Choroid plexus epithelial cell (primary cell): ENCODE measurements around the gene SLC19A2.
A peak's percentile ranks its signal among the peaks of the same experiment; 100 is the strongest.

ENCODE experiments used
- DNase-seq: peaks from one replicate; pipeline ENCODE4 v3.0.0-alpha.2; 2010; ENCODE audit warnings: low read depth
- H3K4me3 ChIP-seq: 2 replicates; pipeline ENCODE4 v1.5.1; 2011; ENCODE audit warnings: low read depth, mild to moderate bottlenecking, control low read depth, low read length, moderate library complexity
- TF ChIP-seq, protein P1 (sequence below): conservative IDR thresholded peaks from 2 replicates; pipeline ENCODE4 v1.5.1; 2011; ENCODE audit warnings: low read depth, mild to moderate bottlenecking, control low read depth, inconsistent platforms, low read length, moderate library complexity

SLC19A2 gene

DNA sequence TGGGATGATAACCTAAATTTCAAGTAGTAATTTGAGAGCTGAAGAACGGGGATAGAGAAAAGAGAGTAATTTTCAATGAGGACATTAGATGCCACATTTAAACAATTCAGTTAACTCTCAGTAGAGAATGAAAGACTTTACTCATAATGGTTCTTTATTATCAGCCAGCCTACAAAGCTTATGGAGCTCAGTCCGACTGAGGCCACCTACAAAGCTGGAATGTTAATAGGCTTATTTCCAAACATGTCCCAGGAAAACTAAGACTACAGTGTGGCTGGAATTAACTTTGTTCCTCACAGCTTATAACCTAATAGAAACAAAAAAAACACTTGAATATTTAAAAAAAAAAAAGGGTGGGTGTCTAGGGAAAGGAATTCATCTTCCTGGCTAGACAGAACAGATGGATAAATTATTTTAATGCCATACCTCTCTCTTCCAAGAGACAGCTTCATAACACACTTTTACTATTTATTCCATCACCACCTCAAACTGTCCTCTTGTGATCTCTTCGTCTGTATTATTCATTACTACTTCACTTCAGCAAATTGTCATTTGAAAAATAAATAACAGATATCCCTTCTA lies 9.8 kb downstream of the SLC19A2 start:
- no peak overlapping the region for H3K4me3 ChIP-seq
- TF ChIP-seq, protein P1, sequence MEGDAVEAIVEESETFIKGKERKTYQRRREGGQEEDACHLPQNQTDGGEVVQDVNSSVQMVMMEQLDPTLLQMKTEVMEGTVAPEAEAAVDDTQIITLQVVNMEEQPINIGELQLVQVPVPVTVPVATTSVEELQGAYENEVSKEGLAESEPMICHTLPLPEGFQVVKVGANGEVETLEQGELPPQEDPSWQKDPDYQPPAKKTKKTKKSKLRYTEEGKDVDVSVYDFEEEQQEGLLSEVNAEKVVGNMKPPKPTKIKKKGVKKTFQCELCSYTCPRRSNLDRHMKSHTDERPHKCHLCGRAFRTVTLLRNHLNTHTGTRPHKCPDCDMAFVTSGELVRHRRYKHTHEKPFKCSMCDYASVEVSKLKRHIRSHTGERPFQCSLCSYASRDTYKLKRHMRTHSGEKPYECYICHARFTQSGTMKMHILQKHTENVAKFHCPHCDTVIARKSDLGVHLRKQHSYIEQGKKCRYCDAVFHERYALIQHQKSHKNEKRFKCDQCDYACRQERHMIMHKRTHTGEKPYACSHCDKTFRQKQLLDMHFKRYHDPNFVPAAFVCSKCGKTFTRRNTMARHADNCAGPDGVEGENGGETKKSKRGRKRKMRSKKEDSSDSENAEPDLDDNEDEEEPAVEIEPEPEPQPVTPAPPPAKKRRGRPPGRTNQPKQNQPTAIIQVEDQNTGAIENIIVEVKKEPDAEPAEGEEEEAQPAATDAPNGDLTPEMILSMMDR: no peak
- DNase-seq: no peak

DNA sequence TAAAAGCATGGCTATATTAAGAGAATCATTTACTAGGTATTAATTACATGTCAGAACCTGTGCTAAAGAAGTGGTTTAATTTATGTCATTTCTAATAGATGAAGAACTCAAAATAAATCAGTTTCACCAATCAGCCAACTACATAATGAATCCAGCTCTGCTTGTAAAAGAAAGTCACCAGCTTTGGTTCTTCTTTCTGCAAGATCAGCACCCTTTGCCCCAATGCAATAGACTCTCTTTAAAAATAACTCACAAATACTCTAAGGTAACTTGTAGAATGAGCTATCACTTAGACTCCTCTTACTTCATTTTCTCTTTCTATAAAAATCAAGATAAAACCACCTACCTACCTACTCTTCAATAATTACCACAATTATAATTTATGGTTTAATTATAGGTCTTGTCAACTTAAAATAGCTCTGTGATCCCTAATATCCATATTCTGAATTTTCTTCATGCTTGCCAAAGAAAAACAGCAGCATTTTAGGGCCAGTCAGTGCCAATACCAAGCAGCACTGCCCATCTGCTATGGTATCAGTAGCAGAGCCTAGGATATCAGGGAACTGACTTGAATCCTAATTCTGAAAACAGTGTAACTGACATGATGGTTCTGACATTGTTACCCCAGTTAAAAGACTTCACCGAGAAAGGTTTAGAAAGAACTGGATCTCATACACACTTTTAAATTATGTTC lies 11.3 kb downstream of the SLC19A2 start:
- H3K4me3 ChIP-seq: no peak overlapping the region
- TF ChIP-seq, protein P1: no peak
- DNase-seq: no peak

DNA sequence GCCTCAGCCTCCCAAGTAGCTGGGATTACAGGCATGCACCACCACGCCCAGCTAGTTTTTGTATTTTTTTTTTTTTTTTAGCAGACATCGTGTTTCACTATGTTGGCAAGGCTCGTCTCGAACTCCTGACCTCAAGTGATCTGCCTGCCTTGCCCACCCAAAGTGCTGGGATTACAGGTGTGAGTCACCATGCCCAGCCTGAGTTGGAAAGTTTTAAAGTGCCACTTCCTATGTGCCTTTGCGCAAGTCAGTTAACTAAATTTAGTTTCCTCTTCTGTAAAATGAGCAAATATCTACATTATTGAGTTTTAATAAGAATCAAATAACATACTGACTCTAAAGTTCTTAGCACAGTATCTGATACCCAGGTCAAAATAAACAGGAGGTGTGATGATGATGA lies 12.4 kb downstream of the SLC19A2 start:
- TF ChIP-seq, protein P1: no peak
- H3K4me3 ChIP-seq: no peak overlapping the region
- no peak for DNase-seq

DNA sequence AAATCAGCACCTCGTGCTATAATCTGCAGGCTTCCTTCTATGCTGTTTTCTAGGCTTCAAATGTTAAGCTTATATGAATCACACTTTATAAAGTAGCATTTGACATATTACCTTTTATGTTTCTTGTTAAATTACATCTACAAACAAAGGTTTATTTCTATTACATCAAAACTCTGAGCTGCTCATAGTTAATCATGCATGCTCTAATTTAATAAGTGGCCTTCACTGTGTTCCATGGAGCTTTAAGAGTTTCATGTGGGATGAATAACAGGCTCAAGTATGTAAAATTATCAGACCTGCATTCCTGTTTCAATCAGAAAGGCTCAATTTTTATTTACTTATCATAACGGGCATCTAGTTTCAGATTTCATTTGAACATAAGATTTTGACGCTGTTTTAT lies 13.0 kb downstream of the SLC19A2 start:
- TF ChIP-seq, protein P1: no peak
- H3K4me3 ChIP-seq: no peak overlapping the region
- peak; percentile 16 for DNase-seq

DNA sequence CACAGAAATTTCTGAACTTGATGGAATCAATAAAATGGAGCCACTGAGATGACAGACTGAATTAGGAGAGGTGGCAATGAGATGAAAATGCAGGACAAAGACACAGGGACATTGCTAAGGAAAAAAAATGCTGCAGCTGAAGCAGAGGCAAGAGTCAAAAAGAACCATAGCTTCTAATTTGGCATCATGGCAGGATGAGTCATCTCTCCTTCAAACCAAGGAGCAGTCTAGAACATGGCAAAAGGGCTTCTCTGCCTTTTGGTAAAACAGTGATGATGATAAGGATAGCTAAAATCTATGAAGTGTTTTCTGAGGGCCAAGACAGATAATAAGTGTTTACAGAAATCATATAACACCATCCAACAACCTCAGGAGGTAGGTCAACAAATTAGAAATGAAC lies 16.8 kb downstream of the SLC19A2 start:
- peak; percentile 13 for DNase-seq
- no peak overlapping the region for H3K4me3 ChIP-seq
- TF ChIP-seq, protein P1: no peak

DNA sequence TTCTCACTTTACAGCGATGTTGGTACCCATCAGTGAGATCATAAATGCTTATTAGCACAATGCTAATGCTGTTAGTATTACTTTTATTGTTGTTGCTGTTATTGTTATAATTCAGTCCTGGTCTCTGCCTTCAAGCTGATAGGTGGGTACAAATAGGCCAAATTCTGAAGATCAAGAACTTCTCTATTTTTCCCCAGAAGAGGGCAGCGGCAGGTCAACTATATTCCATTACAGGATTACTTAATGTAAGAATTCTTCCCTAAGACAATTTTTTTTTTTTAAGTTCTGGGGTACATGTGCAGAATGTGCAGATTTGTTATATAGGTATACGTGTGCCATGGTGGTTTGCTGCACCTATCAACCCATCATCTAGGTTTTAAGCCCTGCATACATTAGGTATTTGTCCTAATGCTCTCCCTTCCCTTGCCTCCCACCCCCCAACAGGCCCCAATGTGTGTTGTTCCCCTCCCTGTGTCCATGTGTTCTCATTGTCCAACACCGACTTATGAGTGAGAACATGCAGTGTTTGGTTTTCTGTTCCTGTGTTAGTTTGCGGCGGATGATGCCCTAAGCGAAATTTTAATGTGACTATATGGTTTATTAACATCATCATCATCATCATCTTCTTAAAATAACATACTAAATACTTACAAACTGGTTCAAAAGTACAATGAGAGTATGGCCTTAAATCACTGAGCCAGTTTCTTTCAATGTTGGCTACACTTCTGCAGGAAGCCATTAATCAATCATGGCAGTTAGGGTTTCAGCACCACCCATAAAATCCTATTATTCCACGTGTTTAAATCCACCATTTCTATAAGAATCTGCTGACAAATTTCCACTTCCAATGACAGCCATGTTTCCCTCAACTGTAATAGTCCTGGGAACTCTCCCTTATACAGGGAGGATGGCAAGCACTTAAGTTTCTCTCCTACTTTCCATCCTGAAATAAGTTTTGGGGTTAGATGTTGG lies 19.2 kb downstream of the SLC19A2 start:
- TF ChIP-seq, protein P1: peak; percentile 49
- H3K4me3 ChIP-seq: no peak overlapping the region
- DNase-seq: peak; percentile 70
